Fibroblast of skin of right quadriceps (primary cell): Measurements from ENCODE around the gene CLRN1.
A peak's percentile ranks its signal among the peaks of the same experiment; 100 is the strongest.

Experiments
- DNase-seq: peaks from one replicate; pipeline ENCODE4 v3.0.0-alpha.2; 2013

The CLRN1 gene

DNA sequence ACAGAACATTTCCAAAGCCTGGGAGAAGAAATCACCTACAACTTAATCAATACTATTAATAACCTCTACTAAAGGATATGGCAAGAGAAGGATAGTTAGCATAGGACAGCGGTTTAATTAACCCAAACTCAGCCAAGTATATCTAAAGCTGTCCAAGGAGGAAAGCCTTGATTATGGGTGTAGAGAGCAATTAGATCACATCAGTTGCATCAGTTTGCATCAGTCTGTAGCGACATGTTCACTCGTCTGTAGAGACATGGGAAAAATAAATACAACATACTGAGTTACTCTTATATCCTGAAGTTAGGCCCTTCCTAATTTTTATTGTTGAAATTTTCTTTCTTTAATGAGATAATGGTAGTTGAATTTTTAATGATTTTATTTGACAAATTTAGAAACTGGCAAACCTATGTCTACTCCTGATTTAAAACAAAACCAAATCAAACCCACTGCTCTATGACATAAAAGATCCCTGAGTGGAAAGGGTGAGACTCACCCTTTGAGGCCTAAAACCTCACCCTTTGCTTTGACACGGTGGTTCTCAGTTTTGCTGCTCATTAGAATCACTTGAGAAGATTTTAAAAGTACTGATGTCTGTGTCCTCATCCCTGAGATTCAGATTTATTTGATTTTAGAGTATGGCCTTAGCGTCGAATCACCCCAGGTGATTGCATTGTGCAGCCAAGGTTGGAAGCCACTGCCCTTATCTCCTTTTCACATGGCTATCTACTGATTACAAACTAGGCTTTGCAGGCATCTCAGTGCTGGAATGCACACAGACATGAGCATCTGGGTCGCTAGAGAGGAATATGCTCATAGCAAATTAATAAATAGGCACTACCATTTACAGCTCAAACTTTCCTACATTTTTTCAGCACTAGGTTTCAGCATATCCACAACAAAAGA, 2.8 kb upstream of the CLRN1 start:
- no peak for DNase-seq

DNA sequence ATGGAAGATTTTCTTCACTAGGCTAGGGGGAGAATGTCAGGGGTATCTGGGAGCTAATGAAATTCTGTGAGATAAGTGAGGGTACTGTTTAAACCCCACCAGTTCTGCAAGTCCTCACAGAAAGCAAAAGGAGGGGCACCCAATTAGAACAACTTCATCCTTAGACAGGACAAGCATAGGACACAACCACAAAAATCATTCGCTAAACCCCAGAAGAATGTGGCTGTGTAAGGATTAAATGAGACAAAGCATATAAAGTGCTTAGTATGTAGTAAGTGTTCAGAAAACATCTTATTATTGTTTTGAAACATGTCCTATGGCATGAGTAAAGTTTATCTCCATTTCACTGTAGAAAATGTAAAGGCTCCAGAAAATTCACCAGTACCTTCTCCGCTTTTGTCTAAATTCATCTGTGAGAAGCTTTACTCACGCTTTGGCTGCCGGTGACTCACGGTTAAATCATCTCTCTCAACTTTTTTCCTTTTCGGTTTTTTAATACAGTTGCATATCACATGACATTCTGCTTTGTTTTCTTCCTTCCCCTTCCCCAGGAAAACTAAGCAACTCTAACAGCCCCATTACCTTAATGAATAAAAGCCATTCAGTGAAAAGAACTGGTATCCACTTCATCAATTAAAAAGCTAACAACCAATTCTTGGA, 1.7 kb downstream of the CLRN1 start:
- DNase-seq, result peak; percentile 79

GRCh38 chr3:150968341-150969035, 4.0 kb downstream of the CLRN1 start:
- DNase-seq, result no peak

DNA sequence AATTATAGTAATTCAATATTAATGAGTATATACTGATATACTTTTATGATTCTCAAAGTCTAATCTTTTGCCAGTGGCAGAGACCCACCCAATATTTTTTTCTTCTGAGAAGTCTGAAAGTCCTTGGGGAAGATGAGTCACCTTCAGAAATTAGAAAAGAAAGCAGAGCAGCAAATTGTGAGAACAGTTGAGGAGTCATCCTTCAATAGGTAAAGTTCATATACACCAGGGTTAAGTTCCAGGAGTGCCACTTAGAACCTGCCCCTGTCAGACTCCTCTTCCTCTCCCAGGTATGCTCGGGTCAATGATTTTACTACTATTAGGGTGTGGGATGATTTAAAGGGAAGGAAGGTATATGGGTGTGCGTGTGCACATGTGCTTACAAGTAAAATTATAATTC, 7.1 kb downstream of the CLRN1 start:
- no peak for DNase-seq

- DNase-seq, result no peak
These were observed 10.6 kb downstream of the CLRN1 start for GRCh38 chr3:150961949-150962348.

- no peak for DNase-seq
These were observed 11.5 kb downstream of the CLRN1 start for GRCh38 chr3:150960708-150961684.

DNA sequence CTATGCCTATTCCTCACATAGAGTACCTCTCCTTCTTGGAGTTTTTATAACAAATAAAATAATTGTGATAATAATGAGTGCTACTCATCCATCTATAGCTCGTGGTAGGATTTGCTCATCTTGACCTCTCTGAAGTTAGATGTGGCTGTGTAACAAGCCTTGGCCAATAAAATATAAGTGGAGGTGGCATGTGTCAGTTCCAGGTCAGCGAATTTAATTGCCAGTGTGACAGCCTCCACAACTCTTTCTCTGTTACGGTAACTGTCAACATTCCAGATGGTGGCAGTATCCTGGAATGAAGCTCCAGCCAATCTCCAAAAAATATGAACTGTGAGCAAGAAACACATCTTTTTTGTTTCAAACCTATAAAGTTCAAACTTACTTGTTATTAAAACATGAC, 13.8 kb downstream of the CLRN1 start:
- DNase-seq, result no peak

DNA sequence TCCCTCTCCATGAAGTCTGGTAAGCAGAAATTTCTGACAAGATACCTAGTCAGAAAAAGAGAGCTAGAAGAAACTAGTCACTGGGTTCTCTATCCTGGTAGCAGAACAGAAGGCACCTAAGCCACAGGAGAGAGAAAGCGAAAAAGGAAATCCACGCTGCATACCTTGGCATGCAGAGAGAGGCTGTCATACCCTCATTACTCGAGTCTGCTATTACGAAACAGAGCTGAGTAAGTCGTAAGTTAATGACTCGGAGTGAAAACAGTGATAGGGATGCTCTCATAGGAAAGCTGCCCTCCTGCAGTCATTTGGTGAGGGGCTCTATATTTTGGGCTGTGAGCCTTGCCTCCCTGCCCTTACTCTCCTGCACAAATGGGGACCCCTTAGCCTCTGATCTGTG, 16.2 kb downstream of the CLRN1 start:
- DNase-seq, result peak; percentile 58

GRCh38 chr3:150951923-150952322, 20.6 kb downstream of the CLRN1 start:
- no peak for DNase-seq

DNA sequence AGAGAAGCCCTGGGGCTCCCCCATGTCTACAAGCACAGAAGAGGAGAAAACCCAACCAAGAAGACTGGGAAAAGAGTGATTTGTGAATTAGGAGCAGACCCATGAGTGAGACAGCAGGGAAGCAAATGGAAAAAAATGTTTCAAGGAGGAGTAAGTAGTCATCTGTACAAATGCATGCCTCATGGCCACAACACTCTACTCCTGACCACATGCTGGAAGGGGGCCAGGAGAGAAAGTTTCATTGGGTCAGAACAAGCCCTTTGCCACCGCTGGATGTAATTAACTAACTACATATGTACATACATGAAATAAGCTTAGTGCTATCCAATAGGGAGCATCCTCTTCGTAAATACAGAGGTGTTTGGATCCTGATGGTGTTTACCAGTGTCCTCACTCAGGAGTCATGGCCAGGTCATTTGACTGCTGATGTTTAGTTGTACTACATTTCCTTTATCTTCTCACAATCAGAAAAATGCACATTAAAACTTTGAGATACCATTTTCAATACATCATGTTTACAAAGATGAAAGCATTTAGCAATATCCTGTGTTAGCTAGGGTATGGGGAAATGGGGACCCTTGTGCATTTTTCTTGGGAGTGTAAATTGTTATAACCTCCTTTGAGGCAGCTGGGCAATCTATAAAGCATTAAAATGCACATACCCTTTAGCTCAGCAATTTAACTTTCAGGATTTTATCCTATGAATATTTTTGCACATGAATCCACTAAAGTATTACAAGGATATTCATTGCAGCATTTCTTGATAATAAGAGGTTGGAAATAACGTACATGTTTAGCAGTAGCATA, 27.1 kb downstream of the CLRN1 start:
- peak; percentile 87 for DNase-seq

GRCh38 chr3:150942221-150942620, 30.3 kb downstream of the CLRN1 start:
- no peak for DNase-seq

DNA sequence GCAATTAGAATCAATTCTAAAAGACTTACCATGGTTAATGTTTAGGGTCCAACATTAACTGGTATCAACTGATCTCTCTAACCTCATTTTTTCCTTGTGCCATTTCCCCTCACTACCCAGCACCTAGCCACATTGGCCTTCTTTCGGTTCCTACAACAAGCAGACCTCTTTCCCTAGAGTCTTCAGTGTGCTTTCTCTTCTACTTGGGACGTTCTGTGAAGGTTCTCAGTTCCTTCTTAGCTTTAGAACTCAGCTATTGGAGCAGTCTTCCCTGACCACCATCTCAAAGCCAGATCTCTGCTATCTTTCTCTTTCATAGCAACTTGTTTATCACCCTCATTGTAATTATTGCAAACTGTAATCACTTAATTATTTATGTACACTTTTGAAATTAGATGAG, 35.8 kb downstream of the CLRN1 start:
- DNase-seq, result no peak

DNA sequence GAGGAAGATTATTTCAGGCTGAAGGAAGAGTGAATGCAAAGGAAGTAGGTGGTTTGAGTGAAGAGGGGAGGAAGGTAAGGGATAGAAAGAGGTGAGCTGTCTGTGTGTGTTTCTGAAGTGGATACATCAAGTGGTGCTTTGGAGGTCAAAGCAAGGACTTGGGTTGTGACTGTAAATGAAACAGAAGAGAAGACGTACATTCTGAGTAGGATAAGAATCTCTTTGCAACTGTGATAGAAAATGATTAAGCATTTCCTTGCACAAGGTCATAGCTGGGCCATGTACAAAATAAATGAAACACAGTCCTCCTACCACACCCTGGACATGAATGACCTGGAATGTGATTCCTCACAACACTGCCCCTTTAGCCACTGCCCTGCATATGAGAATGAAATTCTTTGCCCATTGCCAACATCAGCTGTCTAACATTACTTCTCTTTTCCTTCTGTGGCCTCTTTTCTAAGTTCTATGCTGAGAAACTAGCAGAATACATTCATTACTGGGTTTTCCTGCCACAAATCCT, 39.0 kb downstream of the CLRN1 start:
- no peak for DNase-seq

GRCh38 chr3:150931745-150932144, 40.8 kb downstream of the CLRN1 start:
- no peak for DNase-seq

DNA sequence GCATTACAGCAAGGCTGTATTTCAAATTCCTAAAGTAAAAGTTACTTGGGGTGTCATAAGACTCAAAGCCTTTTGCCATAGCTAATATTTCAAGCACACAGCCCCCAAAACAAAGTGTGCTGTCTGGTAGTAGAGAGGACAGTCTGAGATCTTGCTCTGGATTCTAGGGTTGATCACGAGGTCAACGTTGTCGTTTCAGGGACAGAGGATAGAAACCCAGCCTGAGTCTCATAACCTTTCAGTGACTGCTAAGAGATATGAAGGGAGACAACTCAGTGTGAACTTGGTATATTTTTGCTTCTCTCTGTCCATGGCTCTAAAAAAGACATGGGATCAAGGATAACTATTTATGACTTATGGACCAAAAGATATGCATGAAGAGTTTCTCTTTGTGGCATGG, 41.7 kb downstream of the CLRN1 start:
- DNase-seq, result no peak

- DNase-seq, result no peak
These were observed 44.3 kb downstream of the CLRN1 start for GRCh38 chr3:150928234-150928633.

- no peak for DNase-seq
These were observed 46.2 kb downstream of the CLRN1 start for GRCh38 chr3:150926328-150926727.

DNA sequence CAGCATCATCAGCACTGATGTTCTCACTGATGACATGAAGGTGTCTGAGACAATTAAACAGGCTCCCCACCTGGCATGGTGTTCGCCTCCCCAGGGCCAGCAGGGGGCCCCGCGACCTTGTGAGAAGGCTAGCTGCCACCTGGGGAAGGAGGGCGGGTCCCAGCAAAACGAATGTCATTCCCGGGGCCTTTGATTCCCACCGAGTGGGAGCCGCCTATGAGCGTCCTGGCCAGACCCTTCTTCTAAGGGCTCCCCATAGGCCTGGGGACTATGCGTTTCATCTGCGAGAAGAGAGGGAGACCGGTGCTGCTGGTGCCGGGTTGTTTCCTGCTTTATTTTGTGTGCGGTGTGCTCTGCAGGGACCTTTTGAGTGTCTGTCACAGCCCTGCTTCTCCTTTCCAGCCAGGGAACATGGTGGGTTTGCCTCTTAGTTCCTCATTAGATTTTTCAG, 46.8 kb downstream of the CLRN1 start:
- DNase-seq, result peak; percentile 28

DNA sequence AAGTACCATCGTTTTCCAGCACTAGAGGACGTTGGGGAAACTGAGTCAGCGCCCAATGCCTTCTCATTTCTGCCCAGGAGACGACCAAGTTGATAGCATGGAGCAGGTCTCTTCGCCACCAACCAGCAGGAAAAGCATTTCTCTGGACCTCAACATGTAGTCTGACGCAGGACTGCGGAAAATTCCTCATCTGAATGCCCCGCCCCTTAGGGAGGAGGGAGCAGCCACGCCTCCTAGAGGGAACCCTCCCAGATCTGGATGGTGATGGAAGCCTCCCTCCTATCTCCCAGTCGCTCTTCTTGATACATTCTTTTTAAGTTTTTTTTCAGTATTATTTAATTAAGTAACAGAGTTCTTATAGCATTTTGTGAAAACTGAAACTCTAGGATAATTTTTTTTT, 49.9 kb downstream of the CLRN1 start:
- no peak for DNase-seq

DNA sequence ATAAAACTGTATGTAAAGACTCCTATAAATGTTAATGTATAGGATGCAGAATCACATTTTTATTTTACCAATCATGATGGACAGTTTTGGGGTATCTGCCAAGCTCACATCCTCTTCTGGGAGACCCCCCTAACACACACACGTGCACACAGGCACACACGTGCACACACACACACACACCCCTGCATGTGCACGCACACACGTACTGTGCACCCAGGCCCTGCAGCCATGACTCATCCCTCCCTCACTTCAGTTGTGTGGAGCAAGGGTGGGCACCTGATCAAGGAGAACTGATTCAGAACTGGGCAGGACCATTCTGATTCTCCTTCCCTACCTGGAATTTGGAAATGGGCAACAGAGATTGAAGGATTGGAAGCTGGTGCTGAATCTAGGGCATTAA, 51.3 kb downstream of the CLRN1 start:
- no peak for DNase-seq

GRCh38 chr3:150920236-150920635, 52.3 kb downstream of the CLRN1 start:
- no peak for DNase-seq
